ENCODE results near the gene NDUFV1.

NDUFV1 gene

DNA sequence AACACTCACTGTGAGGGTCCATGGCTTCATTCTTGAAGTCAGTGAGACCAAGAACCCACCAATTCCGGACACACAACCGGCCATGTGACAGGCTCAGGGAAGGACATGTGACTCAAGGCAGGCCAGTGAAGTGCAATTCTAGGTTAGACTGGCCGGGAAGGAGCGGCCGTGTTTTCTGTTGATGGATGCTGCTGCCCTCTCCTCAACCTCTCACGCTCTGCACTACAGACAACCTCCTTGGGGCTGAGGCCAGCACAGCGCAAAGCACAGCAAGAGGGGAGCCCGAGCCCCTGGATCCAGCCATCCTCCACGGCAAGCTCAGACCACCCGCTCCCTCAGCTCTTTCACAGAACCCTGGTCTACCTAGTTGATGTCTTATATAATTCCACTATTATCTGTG is 20.2 kb downstream of the NDUFV1 start:
- Histone ChIP-seq H3K9me3 (ENCODE audit: control insufficient read depth in 5 of 5, low read length in 5 of 5) (no peaks in the 10 kb centered on the region), H3K27ac (ENCODE audit: low read depth, low read length) (no peak overlapping the region), H3K27me3 (ENCODE audit: control insufficient read depth in 5 of 5, insufficient read depth in 4 of 5, low read length in 5 of 5) (no peaks in the 10 kb centered on the region), H3K4me1 (ENCODE audit: control insufficient read depth in 5 of 5, insufficient read depth in 5 of 5, low read length in 5 of 5) (peaks cover 0 to 21% (median 19%) of the 10 kb centered on the region in 5 donors), H3K4me3 (ENCODE audit: low read depth in 1 of 5, low read length in 5 of 5) (no peak overlapping the region), H3K9ac (ENCODE audit: low read length in 5 of 5) (no peak overlapping the region), H3K36me3 (ENCODE audit: control insufficient read depth in 5 of 5, insufficient read depth in 5 of 5, low read length in 5 of 5) (peaks cover 0 to 3% (median 0%) of the 10 kb centered on the region in 5 donors)

DNA sequence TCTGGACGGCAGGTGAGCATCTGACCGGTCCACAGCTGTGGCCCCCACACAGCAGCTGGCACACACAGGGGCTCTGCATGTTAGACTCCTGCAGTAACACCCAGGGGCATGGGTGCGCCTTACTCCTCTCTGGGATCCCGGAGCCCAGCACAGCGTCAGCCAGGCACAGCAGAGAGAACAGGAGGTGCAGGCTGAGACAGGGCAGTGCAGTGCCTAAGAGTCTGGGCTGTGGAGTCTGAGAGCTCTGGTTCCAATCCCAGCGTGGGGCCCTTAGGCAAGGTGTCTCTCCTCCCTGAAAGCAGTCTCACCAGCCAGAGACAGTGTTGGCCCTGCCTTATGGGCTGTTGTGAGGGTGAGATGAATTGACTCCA is 20.7 kb downstream of the NDUFV1 start:
- Histone ChIP-seq H3K9me3 (ENCODE audit: control insufficient read depth in 5 of 5, low read length in 5 of 5) (no peaks in the 10 kb centered on the region), H3K4me1 (ENCODE audit: control insufficient read depth in 5 of 5, insufficient read depth in 5 of 5, low read length in 5 of 5) (peaks cover 0 to 21% (median 19%) of the 10 kb centered on the region in 5 donors), H3K4me3 (ENCODE audit: low read depth in 1 of 5, low read length in 5 of 5) (no peak overlapping the region), H3K9ac (ENCODE audit: low read length in 5 of 5) (no peak overlapping the region), H3K27me3 (ENCODE audit: control insufficient read depth in 5 of 5, insufficient read depth in 4 of 5, low read length in 5 of 5) (no peaks in the 10 kb centered on the region), H3K36me3 (ENCODE audit: control insufficient read depth in 5 of 5, insufficient read depth in 5 of 5, low read length in 5 of 5) (peaks cover 0 to 3% (median 0%) of the 10 kb centered on the region in 5 donors), H3K27ac (ENCODE audit: low read depth, low read length) (no peak overlapping the region)

DNA sequence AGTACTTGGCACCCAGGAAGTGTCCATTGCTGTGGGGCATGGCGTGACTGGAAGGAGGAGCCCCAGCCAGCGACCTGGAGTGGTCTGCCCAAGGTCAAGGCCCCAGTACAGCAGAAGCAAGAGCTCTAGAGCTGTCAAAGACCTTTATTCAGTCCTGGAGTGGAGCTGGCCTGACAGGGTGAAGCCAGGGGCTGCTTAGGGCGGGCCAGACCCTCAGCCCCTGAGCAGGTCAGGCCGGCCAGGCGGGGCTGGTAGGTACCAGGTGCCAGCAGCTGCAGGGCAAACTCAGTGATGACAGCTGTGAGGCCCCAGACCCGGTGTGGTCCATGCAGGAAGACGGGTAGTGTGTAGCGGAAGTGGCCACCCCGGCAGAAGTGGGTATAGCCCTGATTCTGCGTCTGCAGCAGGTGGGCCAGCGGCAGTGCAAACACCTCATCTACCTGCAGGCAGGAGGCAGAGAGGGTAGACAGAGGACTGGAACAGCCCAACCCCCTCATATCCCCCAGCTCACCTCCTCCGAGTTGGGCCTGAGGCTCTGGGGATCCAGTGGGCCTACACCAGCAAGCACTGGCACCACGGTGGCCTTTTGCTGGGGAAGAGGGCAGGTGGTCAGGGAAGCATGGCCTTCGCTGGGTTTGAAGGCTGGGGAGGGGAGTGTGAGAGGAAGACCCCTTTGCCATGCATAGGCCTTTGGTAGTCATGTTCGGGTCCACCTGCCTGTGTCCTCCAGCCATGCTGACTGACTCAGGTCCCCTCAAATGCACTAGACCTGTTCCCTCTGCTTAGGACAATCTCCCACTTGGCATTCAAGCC is 21.3 kb downstream of the NDUFV1 start:
- peaks cover 0 to 21% (median 19%) of the 10 kb centered on the region in 5 donors for H3K4me1 ChIP-seq (ENCODE audit: control insufficient read depth in 5 of 5, insufficient read depth in 5 of 5, low read length in 5 of 5)
- no peaks in the 10 kb centered on the region for H3K27me3 ChIP-seq (ENCODE audit: control insufficient read depth in 5 of 5, insufficient read depth in 4 of 5, low read length in 5 of 5)
- H3K9me3 ChIP-seq (ENCODE audit: control insufficient read depth in 5 of 5, low read length in 5 of 5) = no peaks in the 10 kb centered on the region
- H3K4me3 ChIP-seq (ENCODE audit: low read depth in 1 of 5, low read length in 5 of 5) = no peak overlapping the region
- H3K27ac ChIP-seq (ENCODE audit: low read depth, low read length) = no peak overlapping the region
- H3K9ac ChIP-seq (ENCODE audit: low read length in 5 of 5) = no peak overlapping the region
- H3K36me3 ChIP-seq (ENCODE audit: control insufficient read depth in 5 of 5, insufficient read depth in 5 of 5, low read length in 5 of 5) = peaks cover 0 to 3% (median 0%) of the 10 kb centered on the region in 5 donors

GRCh38 chr11:67628710-67629385 is 22.1 kb downstream of the NDUFV1 start:
- Histone ChIP-seq H3K4me3 (ENCODE audit: low read depth in 1 of 5, low read length in 5 of 5) (peak overlapping the region in 2 of 5 donors; percentile 67 to 78), H3K4me1 (ENCODE audit: control insufficient read depth in 5 of 5, insufficient read depth in 5 of 5, low read length in 5 of 5) (peaks cover 0 to 21% (median 19%) of the 10 kb centered on the region in 5 donors), H3K27ac (ENCODE audit: low read depth, low read length) (peak overlapping the region; percentile 57), H3K27me3 (ENCODE audit: control insufficient read depth in 5 of 5, insufficient read depth in 4 of 5, low read length in 5 of 5) (no peaks in the 10 kb centered on the region), H3K9me3 (ENCODE audit: control insufficient read depth in 5 of 5, low read length in 5 of 5) (no peaks in the 10 kb centered on the region), H3K36me3 (ENCODE audit: control insufficient read depth in 5 of 5, insufficient read depth in 5 of 5, low read length in 5 of 5) (peaks cover 0 to 3% (median 0%) of the 10 kb centered on the region in 5 donors), H3K9ac (ENCODE audit: low read length in 5 of 5) (peak overlapping the region in 1 of 5 donors; percentile 75)

- Histone ChIP-seq H3K36me3 (ENCODE audit: control insufficient read depth in 5 of 5, insufficient read depth in 5 of 5, low read length in 5 of 5) (peaks cover 0 to 3% (median 0%) of the 10 kb centered on the region in 5 donors), H3K4me3 (ENCODE audit: low read depth in 1 of 5, low read length in 5 of 5) (peak within 1 kb of the TSS; percentile 37 to 78 (median 70)), H3K27ac (ENCODE audit: low read depth, low read length) (peak within 1 kb of the TSS; percentile 57), H3K27me3 (ENCODE audit: control insufficient read depth in 5 of 5, insufficient read depth in 4 of 5, low read length in 5 of 5) (peaks cover 0 to 6% (median 0%) of the 10 kb centered on the region in 5 donors), H3K9ac (ENCODE audit: low read length in 5 of 5) (peak within 1 kb of the TSS in 4 of 5 donors; percentile 74 to 79 (median 77)), H3K4me1 (ENCODE audit: control insufficient read depth in 5 of 5, insufficient read depth in 5 of 5, low read length in 5 of 5) (peaks cover 0 to 21% (median 19%) of the 10 kb centered on the region in 5 donors), H3K9me3 (ENCODE audit: control insufficient read depth in 5 of 5, low read length in 5 of 5) (no peaks in the 10 kb centered on the region)
These were observed 22.9 kb downstream of the NDUFV1 start, which contains the start of gene NUDT8 for GRCh38 chr11:67629386-67630227. TSS of gene NUDT8 (minus strand) at chr11:67629937. CDS start at chr11:67629911, 26 bp downstream.

DNA sequence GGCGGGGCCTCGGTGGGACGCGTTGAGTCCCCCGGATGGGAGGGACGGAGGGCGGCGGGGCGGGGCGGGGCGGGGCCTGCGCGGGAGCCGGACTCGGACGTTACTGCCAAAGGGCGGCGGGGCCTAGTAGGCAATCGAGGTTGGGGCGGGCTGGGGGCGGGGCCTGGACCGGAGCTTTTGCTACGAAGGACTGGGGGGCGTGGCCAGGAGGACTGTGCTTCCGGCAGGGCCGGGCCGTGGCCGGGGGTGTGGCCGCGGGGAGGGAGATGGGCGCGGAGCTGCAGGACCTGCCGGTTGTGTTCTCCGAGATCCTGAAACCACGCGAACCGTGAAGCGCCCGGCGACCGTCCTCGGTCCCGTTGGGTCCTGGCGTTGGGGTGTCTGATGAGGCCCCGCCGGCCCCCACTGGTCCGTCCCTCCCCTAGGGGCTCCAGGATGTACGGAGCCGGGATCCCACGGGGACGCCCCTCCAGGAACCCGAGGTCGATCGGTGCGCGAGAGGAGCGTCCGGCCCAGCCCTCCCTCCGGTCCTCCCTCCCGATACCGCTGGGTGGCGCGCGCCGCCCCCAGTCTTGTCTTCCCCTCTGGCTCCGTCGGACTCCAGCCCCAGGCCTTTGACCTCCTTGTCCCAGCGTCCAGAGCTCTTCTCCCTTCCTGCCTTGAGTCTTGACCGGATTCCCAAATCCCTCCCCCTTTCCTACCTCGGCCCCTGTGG is 23.6 kb downstream of the NDUFV1 start:
- Histone ChIP-seq H3K9ac (ENCODE audit: low read length in 5 of 5) (peak overlapping the region in 4 of 5 donors; percentile 52 to 79 (median 68)), H3K27ac (ENCODE audit: low read depth, low read length) (peak overlapping the region; percentile 57), H3K4me1 (ENCODE audit: control insufficient read depth in 5 of 5, insufficient read depth in 5 of 5, low read length in 5 of 5) (peaks cover 0 to 21% (median 19%) of the 10 kb centered on the region in 5 donors), H3K27me3 (ENCODE audit: control insufficient read depth in 5 of 5, insufficient read depth in 4 of 5, low read length in 5 of 5) (peaks cover 0 to 8% (median 0%) of the 10 kb centered on the region in 5 donors), H3K9me3 (ENCODE audit: control insufficient read depth in 5 of 5, low read length in 5 of 5) (no peaks in the 10 kb centered on the region), H3K36me3 (ENCODE audit: control insufficient read depth in 5 of 5, insufficient read depth in 5 of 5, low read length in 5 of 5) (peaks cover 0 to 3% (median 0%) of the 10 kb centered on the region in 5 donors), H3K4me3 (ENCODE audit: low read depth in 1 of 5, low read length in 5 of 5) (peak overlapping the region; percentile 37 to 78 (median 68))

- H3K4me3 ChIP-seq (ENCODE audit: low read depth in 1 of 5, low read length in 5 of 5) = peak overlapping the region; percentile 37 to 74 (median 68)
- peaks cover 0 to 21% (median 19%) of the 10 kb centered on the region in 5 donors for H3K4me1 ChIP-seq (ENCODE audit: control insufficient read depth in 5 of 5, insufficient read depth in 5 of 5, low read length in 5 of 5)
- peaks cover 0 to 8% (median 0%) of the 10 kb centered on the region in 5 donors for H3K27me3 ChIP-seq (ENCODE audit: control insufficient read depth in 5 of 5, insufficient read depth in 4 of 5, low read length in 5 of 5)
- no peaks in the 10 kb centered on the region for H3K9me3 ChIP-seq (ENCODE audit: control insufficient read depth in 5 of 5, low read length in 5 of 5)
- peak overlapping the region in 4 of 5 donors; percentile 52 to 79 (median 68) for H3K9ac ChIP-seq (ENCODE audit: low read length in 5 of 5)
- H3K36me3 ChIP-seq (ENCODE audit: control insufficient read depth in 5 of 5, insufficient read depth in 5 of 5, low read length in 5 of 5) = peaks cover 0 to 3% (median 0%) of the 10 kb centered on the region in 5 donors
- peak overlapping the region; percentile 45 for H3K27ac ChIP-seq (ENCODE audit: low read depth, low read length)
These were observed 24.2 kb downstream of the NDUFV1 start for GRCh38 chr11:67630943-67631331.

DNA sequence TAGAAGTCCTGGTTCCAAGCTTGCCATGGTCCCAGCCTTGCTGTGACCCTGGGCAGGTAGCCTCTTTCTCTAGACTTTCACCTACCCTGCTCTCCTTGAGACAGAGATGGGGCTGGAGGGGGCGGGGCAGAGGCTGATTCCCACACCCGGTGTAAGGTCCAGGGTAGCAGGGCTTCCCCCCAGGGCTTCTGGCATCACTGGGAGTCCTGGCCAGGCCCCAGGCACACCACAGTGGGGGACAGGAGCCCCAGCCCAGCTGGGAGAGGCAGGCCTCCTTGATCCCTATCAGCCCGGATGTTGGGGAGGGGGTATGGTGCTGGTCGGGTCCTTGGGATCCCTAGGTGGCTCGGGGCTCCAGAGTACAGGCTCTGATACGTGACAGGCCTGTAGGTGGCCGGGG is 24.7 kb downstream of the NDUFV1 start:
- Histone ChIP-seq H3K9me3 (ENCODE audit: control insufficient read depth in 5 of 5, low read length in 5 of 5) (no peaks in the 10 kb centered on the region), H3K27ac (ENCODE audit: low read depth, low read length) (peak overlapping the region; percentile 45), H3K4me1 (ENCODE audit: control insufficient read depth in 5 of 5, insufficient read depth in 5 of 5, low read length in 5 of 5) (peaks cover 0 to 21% (median 19%) of the 10 kb centered on the region in 5 donors), H3K36me3 (ENCODE audit: control insufficient read depth in 5 of 5, insufficient read depth in 5 of 5, low read length in 5 of 5) (peaks cover 0 to 3% (median 0%) of the 10 kb centered on the region in 5 donors), H3K9ac (ENCODE audit: low read length in 5 of 5) (peak overlapping the region in 2 of 5 donors; percentile 74 to 79), H3K27me3 (ENCODE audit: control insufficient read depth in 5 of 5, insufficient read depth in 4 of 5, low read length in 5 of 5) (peaks cover 0 to 8% (median 0%) of the 10 kb centered on the region in 5 donors), H3K4me3 (ENCODE audit: low read depth in 1 of 5, low read length in 5 of 5) (peak overlapping the region in 1 of 5 donors; percentile 37)

- H3K4me3 ChIP-seq (ENCODE audit: low read depth in 1 of 5, low read length in 5 of 5) = no peak overlapping the region
- H3K9me3 ChIP-seq (ENCODE audit: control insufficient read depth in 5 of 5, low read length in 5 of 5) = no peaks in the 10 kb centered on the region
- no peak overlapping the region for H3K27ac ChIP-seq (ENCODE audit: low read depth, low read length)
- H3K4me1 ChIP-seq (ENCODE audit: control insufficient read depth in 5 of 5, insufficient read depth in 5 of 5, low read length in 5 of 5) = peaks cover 0 to 21% (median 19%) of the 10 kb centered on the region in 5 donors
- peaks cover 0 to 3% (median 0%) of the 10 kb centered on the region in 5 donors for H3K36me3 ChIP-seq (ENCODE audit: control insufficient read depth in 5 of 5, insufficient read depth in 5 of 5, low read length in 5 of 5)
- peaks cover 0 to 8% (median 0%) of the 10 kb centered on the region in 5 donors for H3K27me3 ChIP-seq (ENCODE audit: control insufficient read depth in 5 of 5, insufficient read depth in 4 of 5, low read length in 5 of 5)
- no peak overlapping the region for H3K9ac ChIP-seq (ENCODE audit: low read length in 5 of 5)
These were observed 25.1 kb downstream of the NDUFV1 start for GRCh38 chr11:67631853-67632174.

All from subcutaneous abdominal adipose tissue (tissue), 5 donors.